HepG2 (cell line): ENCODE data around the gene ACAT1. TPM values are rescaled to one million over a fixed set of nuclear protein-coding genes. Genes with fewer than 3 reads are reported as not detected.
A peak's percentile ranks its signal among the peaks of the same experiment; 100 is the strongest.

Experiments
- ADNP ChIP-seq: sonication (generic); formaldehyde crosslinking; IDR thresholded peaks from 2 replicates; pipeline ENCODE4 v1.4.0; 2020; ENCODE audit warnings: missing genetic modification reagents
- ASH2L ChIP-seq: fragments of 300-600, 200-600 bp; sonication (generic); IDR thresholded peaks from 2 replicates; pipeline ENCODE4 v1.7.0; 2017; ENCODE audit warnings: low read depth, mild to moderate bottlenecking, moderate library complexity, mixed read lengths, low read length; ENCODE audit not compliant: insufficient read length
- DPF2 ChIP-seq: sonication (generic); formaldehyde crosslinking; IDR thresholded peaks from 2 replicates; pipeline ENCODE4 v1.4.0; 2020; ENCODE audit warnings: mild to moderate bottlenecking, low read depth, missing genetic modification reagents, borderline replicate concordance
- FOSL1 ChIP-seq: sonication (generic); formaldehyde crosslinking; IDR thresholded peaks from 2 replicates; pipeline ENCODE4 v1.9.0; 2021; ENCODE audit warnings: missing genetic modification reagents, borderline replicate concordance
- HNF4A ChIP-seq: sonication (generic); formaldehyde crosslinking; IDR thresholded peaks from 2 replicates; pipeline ENCODE4 v1.4.0; 2020; ENCODE audit warnings: missing genetic modification reagents
- HNRNPUL1 ChIP-seq: fragments of 200-400 bp; formaldehyde crosslinking; IDR thresholded peaks from 2 replicates; pipeline ENCODE4 v1.6.1; 2017; ENCODE audit warnings: low read depth, mild to moderate bottlenecking, low read length, moderate library complexity
- KAT8 ChIP-seq: IDR thresholded peaks from 2 replicates; pipeline ENCODE4 v1.6.1; 2016; ENCODE audit warnings: missing genetic modification reagents, missing compliant biosample characterization
- MATR3 ChIP-seq: sonication (generic); formaldehyde crosslinking; IDR thresholded peaks from 2 replicates; pipeline ENCODE4 v1.4.0; 2020; ENCODE audit warnings: missing genetic modification reagents
- MLLT10 ChIP-seq: sonication (generic); formaldehyde crosslinking; IDR thresholded peaks from 2 replicates; pipeline ENCODE4 v1.4.0; 2020; ENCODE audit warnings: missing genetic modification reagents
- NR1H2 ChIP-seq: sonication (generic); formaldehyde crosslinking; IDR thresholded peaks from 2 replicates; pipeline ENCODE4 v1.8.1; 2022; ENCODE audit warnings: low read depth, missing genetic modification reagents, borderline replicate concordance
- REL ChIP-seq: sonication (generic); formaldehyde crosslinking; conservative IDR thresholded peaks from 2 replicates; pipeline ENCODE4 v1.8.0; 2022; ENCODE audit warnings: mild to moderate bottlenecking, missing genetic modification reagents, moderate library complexity
- SMARCC2 ChIP-seq: fragments of 450-650 bp; IDR thresholded peaks from 2 replicates; pipeline ENCODE4 v1.6.1; 2017; ENCODE audit warnings: antibody characterized with exemption, mild to moderate bottlenecking
- ZNF18 ChIP-seq: sonication (generic); formaldehyde crosslinking; IDR thresholded peaks from 2 replicates; pipeline ENCODE4 v1.8.0; 2022; ENCODE audit warnings: mild to moderate bottlenecking, missing genetic modification reagents; ENCODE audit not compliant: insufficient replicate concordance
- ZNF224 ChIP-seq: sonication (generic); formaldehyde crosslinking; IDR thresholded peaks from 2 replicates; pipeline ENCODE4 v1.5.0; 2020; ENCODE audit warnings: mild to moderate bottlenecking, missing genetic modification reagents
- ZNF260 ChIP-seq: sonication (generic); formaldehyde crosslinking; IDR thresholded peaks from 2 replicates; pipeline ENCODE4 v1.4.0; 2020; ENCODE audit warnings: missing genetic modification reagents, low read depth, mild to moderate bottlenecking, borderline replicate concordance
- ZNF567 ChIP-seq: sonication (generic); formaldehyde crosslinking; IDR thresholded peaks from 2 replicates; pipeline ENCODE4 v1.8.1; 2023; ENCODE audit warnings: mild to moderate bottlenecking, missing genetic modification reagents, borderline replicate concordance
- ZNF670 ChIP-seq: sonication (generic); formaldehyde crosslinking; IDR thresholded peaks from 2 replicates; pipeline ENCODE4 v1.8.0; 2022; ENCODE audit warnings: mild to moderate bottlenecking, missing genetic modification reagents, borderline replicate concordance
- ZNF776 ChIP-seq: sonication (generic); formaldehyde crosslinking; IDR thresholded peaks from 2 replicates; pipeline ENCODE4 v1.4.0; 2020; ENCODE audit warnings: mild to moderate bottlenecking, missing genetic modification reagents
- ZNF781 ChIP-seq: sonication (generic); formaldehyde crosslinking; IDR thresholded peaks from 2 replicates; pipeline ENCODE4 v1.5.1; 2020; ENCODE audit warnings: borderline replicate concordance, mild to moderate bottlenecking, missing genetic modification reagents; ENCODE audit errors: not compliant biosample characterization
- ZNF792 ChIP-seq: IDR thresholded peaks from 2 replicates; pipeline ENCODE4 v1.6.1; 2016
- ZNF841 ChIP-seq: sonication (generic); formaldehyde crosslinking; IDR thresholded peaks from 2 replicates; pipeline ENCODE4 v1.8.1; 2023; ENCODE audit warnings: missing genetic modification reagents, borderline replicate concordance
- ZNF879 ChIP-seq: sonication (generic); formaldehyde crosslinking; IDR thresholded peaks from 2 replicates; pipeline ENCODE4 v1.8.1; 2023; ENCODE audit warnings: missing genetic modification reagents
- polyA plus RNA-seq, 8 experiments: library from polyadenylated mRNA; depleted of rRNA in 3 of 8; stranded (reverse) in 7 of 8; unstranded in 1 of 8; fragments of >200 nt; fragmentation: Illumina TruSeq in 4 of 8; extraction: Trizol in 4 of 8; gene quantifications; 2 replicates each; pipeline versions ENCODE4 v1.2.1 to v1.2.3, GENCODE V29; 2011 to 2016; ENCODE audit warnings: low read depth in 4 of 8, missing spikeins in 1 of 8, mixed read lengths in 1 of 8; ENCODE audit not compliant: insufficient read depth in 1 of 8
- total RNA-seq, 5 experiments: library from RNA; depleted of rRNA; stranded (reverse); fragments of >200 nt; fragmentation: Illumina TruSeq; extraction: Trizol; gene quantifications; 2 replicates each; pipeline ENCODE4 v1.2.3, GENCODE V29; 2016; ENCODE audit warnings: low read depth in 1 of 5
- TF ChIP-seq, protein P1 (sequence below): sonication (generic); formaldehyde crosslinking; IDR thresholded peaks from 2 replicates; pipeline ENCODE4 v1.4.0; 2020; ENCODE audit warnings: missing genetic modification reagents
- TF ChIP-seq, protein P2 (sequence below): sonication (generic); formaldehyde crosslinking; IDR thresholded peaks from 2 replicates; pipeline ENCODE4 v1.4.0; 2020; ENCODE audit warnings: missing genetic modification reagents
- TF ChIP-seq, protein P3 (sequence below): IDR thresholded peaks from 2 replicates; pipeline ENCODE4 v1.6.1; 2012; ENCODE audit warnings: inconsistent platforms

The ACAT1 gene
- total and polyA plus RNA-seq, 2 of the 13 experiments (the other 11 are each of a cell fraction or from before 2014, with no cell fraction given) = 103 to 165 TPM

DNA sequence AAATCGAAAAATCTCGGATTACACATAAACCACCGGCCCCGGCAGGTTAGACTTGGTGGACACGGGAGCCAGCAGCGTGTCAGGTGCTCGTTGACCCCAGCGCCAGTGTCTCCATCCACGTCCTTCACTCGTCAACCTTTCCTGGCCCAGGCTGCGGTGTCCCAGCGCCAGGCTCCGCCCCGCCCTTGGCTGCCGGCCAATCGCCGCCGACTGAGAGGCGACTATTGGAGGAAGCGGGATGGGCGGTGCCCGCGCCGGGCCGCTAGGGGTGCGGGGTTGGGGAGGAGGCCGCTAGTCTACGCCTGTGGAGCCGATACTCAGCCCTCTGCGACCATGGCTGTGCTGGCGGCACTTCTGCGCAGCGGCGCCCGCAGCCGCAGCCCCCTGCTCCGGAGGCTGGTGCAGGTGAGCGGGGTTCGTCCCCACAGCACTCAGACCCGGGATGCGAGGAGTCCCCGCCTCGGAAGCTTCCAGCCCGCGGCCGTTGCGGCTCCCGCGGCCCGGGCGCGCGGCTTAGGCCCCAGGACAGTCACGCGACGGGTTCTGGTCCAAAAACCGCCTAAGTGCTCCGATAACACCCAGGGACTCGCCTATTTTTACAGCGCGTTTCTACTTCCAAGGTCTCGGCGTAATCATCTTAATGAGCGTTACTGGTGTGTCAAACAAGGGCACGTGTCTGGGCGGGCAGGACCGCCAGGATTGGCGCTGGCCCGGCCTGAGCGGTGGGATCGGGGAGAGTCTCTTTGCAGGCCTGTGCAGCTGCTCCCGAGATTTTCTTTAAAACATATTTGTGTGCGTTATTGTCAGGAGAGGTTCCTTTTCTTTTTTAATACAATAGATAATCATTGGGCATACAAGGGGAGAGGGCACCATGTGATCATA, at the start of gene ACAT1 (continued):
- TF ChIP-seq, protein P1, sequence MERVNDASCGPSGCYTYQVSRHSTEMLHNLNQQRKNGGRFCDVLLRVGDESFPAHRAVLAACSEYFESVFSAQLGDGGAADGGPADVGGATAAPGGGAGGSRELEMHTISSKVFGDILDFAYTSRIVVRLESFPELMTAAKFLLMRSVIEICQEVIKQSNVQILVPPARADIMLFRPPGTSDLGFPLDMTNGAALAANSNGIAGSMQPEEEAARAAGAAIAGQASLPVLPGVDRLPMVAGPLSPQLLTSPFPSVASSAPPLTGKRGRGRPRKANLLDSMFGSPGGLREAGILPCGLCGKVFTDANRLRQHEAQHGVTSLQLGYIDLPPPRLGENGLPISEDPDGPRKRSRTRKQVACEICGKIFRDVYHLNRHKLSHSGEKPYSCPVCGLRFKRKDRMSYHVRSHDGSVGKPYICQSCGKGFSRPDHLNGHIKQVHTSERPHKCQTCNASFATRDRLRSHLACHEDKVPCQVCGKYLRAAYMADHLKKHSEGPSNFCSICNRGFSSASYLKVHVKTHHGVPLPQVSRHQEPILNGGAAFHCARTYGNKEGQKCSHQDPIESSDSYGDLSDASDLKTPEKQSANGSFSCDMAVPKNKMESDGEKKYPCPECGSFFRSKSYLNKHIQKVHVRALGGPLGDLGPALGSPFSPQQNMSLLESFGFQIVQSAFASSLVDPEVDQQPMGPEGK (CRISPR knock-in tag) = no peak
- TF ChIP-seq ZNF841 (CRISPR knock-in tag) = no peak
- TF ChIP-seq, protein P2, sequence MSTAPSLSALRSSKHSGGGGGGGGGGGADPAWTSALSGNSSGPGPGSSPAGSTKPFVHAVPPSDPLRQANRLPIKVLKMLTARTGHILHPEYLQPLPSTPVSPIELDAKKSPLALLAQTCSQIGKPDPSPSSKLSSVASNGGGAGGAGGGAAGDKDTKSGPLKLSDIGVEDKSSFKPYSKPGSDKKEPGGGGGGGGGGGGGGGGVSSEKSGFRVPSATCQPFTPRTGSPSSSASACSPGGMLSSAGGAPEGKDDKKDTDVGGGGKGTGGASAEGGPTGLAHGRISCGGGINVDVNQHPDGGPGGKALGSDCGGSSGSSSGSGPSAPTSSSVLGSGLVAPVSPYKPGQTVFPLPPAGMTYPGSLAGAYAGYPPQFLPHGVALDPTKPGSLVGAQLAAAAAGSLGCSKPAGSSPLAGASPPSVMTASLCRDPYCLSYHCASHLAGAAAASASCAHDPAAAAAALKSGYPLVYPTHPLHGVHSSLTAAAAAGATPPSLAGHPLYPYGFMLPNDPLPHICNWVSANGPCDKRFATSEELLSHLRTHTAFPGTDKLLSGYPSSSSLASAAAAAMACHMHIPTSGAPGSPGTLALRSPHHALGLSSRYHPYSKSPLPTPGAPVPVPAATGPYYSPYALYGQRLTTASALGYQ (CRISPR knock-in tag) = peak; percentile 48
- no peak for TF ChIP-seq MATR3
- TF ChIP-seq ZNF792 (CRISPR knock-in tag) = peak; percentile 51; the same call in 1 of the 2 replicates
- no peak for TF ChIP-seq ZNF781 (CRISPR knock-in tag)
- no peak for TF ChIP-seq NR1H2 (CRISPR knock-in tag)
- no peak for TF ChIP-seq SMARCC2
- TF ChIP-seq ZNF670 (CRISPR knock-in tag) = peak; percentile 54; the same call in 1 of the 2 replicates
- no peak for TF ChIP-seq ZNF567 (CRISPR knock-in tag)
- TF ChIP-seq ZNF224 (CRISPR knock-in tag) = 0 out of 2 replicates have a peak, but pooled peaks have one; percentile 73
- TF ChIP-seq FOSL1 (CRISPR knock-in tag) = no peak
- TF ChIP-seq ZNF260 (CRISPR knock-in tag) = no peak
- 0 out of 2 replicates have a peak, but pooled peaks have one; percentile 32 for TF ChIP-seq ZNF776 (CRISPR knock-in tag)
- no peak for TF ChIP-seq DPF2 (CRISPR knock-in tag)
- no peak for TF ChIP-seq MLLT10 (CRISPR knock-in tag)
- TF ChIP-seq ZNF18 (CRISPR knock-in tag) = peak; percentile 66
- peak; percentile 81 for TF ChIP-seq KAT8 (CRISPR knock-in tag)
- TF ChIP-seq HNRNPUL1 = no peak
- TF ChIP-seq ASH2L = peak; percentile 85
- TF ChIP-seq ADNP (CRISPR knock-in tag) = no peak
- peak; percentile 85; the same call in 1 of the 2 replicates for TF ChIP-seq REL (CRISPR knock-in tag)
- TF ChIP-seq, protein P3, sequence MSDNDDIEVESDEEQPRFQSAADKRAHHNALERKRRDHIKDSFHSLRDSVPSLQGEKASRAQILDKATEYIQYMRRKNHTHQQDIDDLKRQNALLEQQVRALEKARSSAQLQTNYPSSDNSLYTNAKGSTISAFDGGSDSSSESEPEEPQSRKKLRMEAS = peak; percentile 89
- TF ChIP-seq HNF4A (CRISPR knock-in tag) = no peak; the same call in 1 of the 2 replicates
- TF ChIP-seq ZNF879 (CRISPR knock-in tag) = peak; percentile 87; the same call in 1 of the 2 replicates
